Activated CD4-positive, CD25-positive, alpha-beta regulatory T cell treated with anti-CD3 and anti-CD28 coated beads, Interleukin-2, amount 50 U/mL, for 16 hours (primary cell): Measurements from ENCODE around the gene MGAT5B.

Source experiments
- DNase-seq: peaks from one replicate; pipeline ENCODE4 v3.0.0-alpha.2; 2020; ENCODE audit warnings: low read depth, low spot score

MGAT5B gene

GRCh38 chr17:76903631-76904030 lies 35.4 kb downstream of the MGAT5B start:
- DNase-seq, result no peak

GRCh38 chr17:76904116-76904515 lies 35.9 kb downstream of the MGAT5B start:
- DNase-seq, result no peak

GRCh38 chr17:76905036-76905435 lies 36.8 kb downstream of the MGAT5B start:
- no peak for DNase-seq

- DNase-seq, result no peak
Measured at GRCh38 chr17:76905836-76906235, 37.6 kb downstream of the MGAT5B start.

GRCh38 chr17:76906463-76906862 lies 38.3 kb downstream of the MGAT5B start:
- DNase-seq, result no peak

GRCh38 chr17:76907352-76907751 lies 39.1 kb downstream of the MGAT5B start:
- no peak for DNase-seq

- no peak for DNase-seq
Measured at GRCh38 chr17:76909971-76910760, 42.0 kb downstream of the MGAT5B start.

GRCh38 chr17:76911299-76912017 lies 43.3 kb downstream of the MGAT5B start:
- no peak for DNase-seq

GRCh38 chr17:76912421-76913164 lies 44.4 kb downstream of the MGAT5B start:
- no peak for DNase-seq

GRCh38 chr17:76914937-76915336 lies 46.7 kb downstream of the MGAT5B start:
- no peak for DNase-seq

GRCh38 chr17:76915840-76916510 lies 47.8 kb downstream of the MGAT5B start:
- no peak for DNase-seq

- DNase-seq, result no peak
Measured at GRCh38 chr17:76917829-76918228, 49.6 kb downstream of the MGAT5B start.

GRCh38 chr17:76918811-76919210 lies 50.6 kb downstream of the MGAT5B start:
- DNase-seq, result no peak

- no peak for DNase-seq
Measured at GRCh38 chr17:76920364-76921139, 52.3 kb downstream of the MGAT5B start.

- DNase-seq, result no peak
Measured at GRCh38 chr17:76921340-76922036, 53.3 kb downstream of the MGAT5B start.

GRCh38 chr17:76922084-76922483 lies 53.9 kb downstream of the MGAT5B start:
- DNase-seq, result no peak

GRCh38 chr17:76922967-76923366 lies 54.8 kb downstream of the MGAT5B start:
- DNase-seq, result no peak

- no peak for DNase-seq
Measured at GRCh38 chr17:76923491-76923890, 55.3 kb downstream of the MGAT5B start.

- no peak for DNase-seq
Measured at GRCh38 chr17:76924345-76925342, 56.4 kb downstream of the MGAT5B start.
